Activated T-cell treated with anti-CD3 and anti-CD28 coated beads, Interleukin-2, amount 50 U/mL, for 4 hours (primary cell): ENCODE measurements around the gene SPRYD3. TPM values are rescaled to one million over a fixed set of nuclear protein-coding genes. Genes with fewer than 3 reads are reported as not detected.

ENCODE experiments used
- ATAC-seq, 2 donors: fragments of 200-7000 bp; cut with Tn5 transposase; one replicate each; pipeline ENCODE4 v1.10.0; 2021
- DNase-seq: peaks from one replicate; pipeline ENCODE4 v3.0.0-alpha.2; 2020
- H3K27me3 Mint-ChIP-seq: one replicate; pipeline ENCODE4 v1.8.0; 2021; ENCODE audit warnings: low read depth, mixed read lengths
- H3K36me3 Mint-ChIP-seq: one replicate; pipeline ENCODE4 v1.8.0; 2022; ENCODE audit warnings: mixed read lengths; ENCODE audit not compliant: insufficient read depth
- H3K4me1 Mint-ChIP-seq: one replicate; pipeline ENCODE4 v1.8.0; 2021; ENCODE audit warnings: low read depth, mixed read lengths
- H3K4me3 Mint-ChIP-seq: one replicate; pipeline ENCODE4 v1.8.0; 2021; ENCODE audit warnings: mild to moderate bottlenecking, moderate library complexity, mixed read lengths
- H3K9me3 Mint-ChIP-seq: one replicate; pipeline ENCODE4 v1.8.0; 2021; ENCODE audit warnings: mixed read lengths
- total RNA-seq, 3 donors: library from RNA; stranded (reverse); gene quantifications; one replicate each; pipeline ENCODE4 v1.2.1, GENCODE V29; 2021

SPRYD3 gene
- total RNA-seq, 3 donors from 2014 or later: 48.3 to 57.8 (median 50.7) TPM

DNA sequence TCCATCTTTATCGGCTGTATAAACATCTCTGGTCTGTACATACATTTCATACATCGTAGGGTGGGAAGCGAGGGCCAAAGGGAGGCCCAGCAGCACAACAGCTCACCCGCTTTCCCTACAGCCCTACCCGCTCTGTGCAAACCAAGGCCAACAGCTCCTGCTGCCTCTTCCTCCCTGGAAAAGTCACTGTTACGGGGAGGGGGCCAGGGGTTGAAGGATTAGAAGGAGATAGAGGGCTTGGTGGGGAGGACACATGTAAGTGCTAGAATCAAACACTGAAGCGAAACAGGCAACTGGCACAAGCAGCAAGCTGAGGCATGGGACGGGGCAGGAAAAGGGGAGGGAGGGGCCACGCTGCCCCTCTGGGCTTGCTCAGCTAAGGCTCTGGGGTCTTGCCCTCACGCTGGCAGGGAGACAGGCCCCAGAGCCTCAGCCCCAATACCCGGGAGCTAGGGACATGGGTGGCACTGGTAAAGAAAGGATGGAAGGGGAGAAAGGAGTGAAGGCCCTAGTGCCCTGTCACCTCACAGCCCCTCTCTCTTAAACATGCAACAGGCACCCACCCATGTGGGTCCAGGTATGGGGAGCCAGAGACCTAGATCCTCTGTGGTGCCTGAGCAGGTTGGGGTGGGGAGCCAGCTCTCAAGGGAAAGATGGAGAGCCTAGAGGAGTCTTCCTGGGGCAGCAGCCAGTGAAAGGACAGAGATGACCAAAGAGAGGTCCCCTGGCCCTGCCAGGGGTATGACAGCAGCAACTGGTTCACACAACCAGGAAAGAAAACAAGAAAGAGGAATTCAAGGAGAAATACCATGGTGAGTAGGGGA, 14.4 kb downstream of the SPRYD3 start:
- ATAC-seq: no peak
- Mint-ChIP-seq H3K4me3 (no peak overlapping the region), H3K9me3 (no peaks in the 10 kb centered on the region), H3K27me3 (no peaks in the 10 kb centered on the region), H3K36me3 (peaks cover 13% of the 10 kb centered on the region), H3K4me1 (peaks cover 5% of the 10 kb centered on the region)
- DNase-seq: no peak

DNA sequence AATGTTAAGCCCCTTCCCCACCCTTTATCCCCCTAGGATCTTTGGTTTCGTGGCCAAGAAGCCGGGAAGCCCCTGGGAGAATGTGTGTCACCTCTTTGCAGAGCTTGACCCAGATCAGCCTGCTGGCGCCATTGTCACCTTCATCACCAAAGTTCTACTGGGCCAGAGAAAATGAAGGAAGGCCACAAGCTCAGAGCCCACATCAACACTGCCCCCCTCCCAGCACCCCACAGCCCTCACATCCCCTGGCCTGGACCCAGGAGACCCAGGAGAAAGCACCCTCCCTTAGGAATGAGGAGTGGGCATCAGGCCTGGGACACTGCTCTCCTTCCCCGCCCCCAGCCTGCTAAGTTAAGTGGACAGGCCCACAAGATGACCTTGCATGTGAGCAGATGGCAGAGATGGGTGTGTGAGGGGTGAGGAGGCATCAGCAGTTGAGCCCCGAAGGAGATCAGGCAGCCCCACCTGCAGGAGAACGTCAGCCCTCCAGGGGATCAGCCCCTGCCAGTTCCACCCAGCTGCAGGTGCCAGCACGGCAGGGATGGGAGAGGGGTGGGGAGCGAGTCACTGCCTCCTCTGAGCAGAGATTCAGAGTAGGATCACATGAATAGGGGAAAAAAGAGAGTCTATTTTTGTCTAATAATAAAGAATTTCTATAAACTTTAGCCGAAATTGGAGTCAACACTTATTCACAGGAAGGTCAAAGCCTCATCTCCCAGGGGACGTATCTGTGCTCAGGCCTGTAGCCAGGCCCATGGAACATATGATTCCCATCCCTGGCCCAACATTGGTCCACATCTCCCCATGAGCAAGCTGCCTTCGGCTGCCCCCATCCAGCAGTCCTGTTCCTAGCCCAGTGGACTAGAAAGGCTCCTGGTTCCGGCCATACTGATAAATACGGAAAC, 15.2 kb downstream of the SPRYD3 start:
- Mint-ChIP-seq H3K36me3 (peaks cover 13% of the 10 kb centered on the region), H3K9me3 (no peaks in the 10 kb centered on the region), H3K27me3 (no peaks in the 10 kb centered on the region), H3K4me3 (no peak overlapping the region), H3K4me1 (peaks cover 5% of the 10 kb centered on the region)
- no peak for DNase-seq
- ATAC-seq: no peak

DNA sequence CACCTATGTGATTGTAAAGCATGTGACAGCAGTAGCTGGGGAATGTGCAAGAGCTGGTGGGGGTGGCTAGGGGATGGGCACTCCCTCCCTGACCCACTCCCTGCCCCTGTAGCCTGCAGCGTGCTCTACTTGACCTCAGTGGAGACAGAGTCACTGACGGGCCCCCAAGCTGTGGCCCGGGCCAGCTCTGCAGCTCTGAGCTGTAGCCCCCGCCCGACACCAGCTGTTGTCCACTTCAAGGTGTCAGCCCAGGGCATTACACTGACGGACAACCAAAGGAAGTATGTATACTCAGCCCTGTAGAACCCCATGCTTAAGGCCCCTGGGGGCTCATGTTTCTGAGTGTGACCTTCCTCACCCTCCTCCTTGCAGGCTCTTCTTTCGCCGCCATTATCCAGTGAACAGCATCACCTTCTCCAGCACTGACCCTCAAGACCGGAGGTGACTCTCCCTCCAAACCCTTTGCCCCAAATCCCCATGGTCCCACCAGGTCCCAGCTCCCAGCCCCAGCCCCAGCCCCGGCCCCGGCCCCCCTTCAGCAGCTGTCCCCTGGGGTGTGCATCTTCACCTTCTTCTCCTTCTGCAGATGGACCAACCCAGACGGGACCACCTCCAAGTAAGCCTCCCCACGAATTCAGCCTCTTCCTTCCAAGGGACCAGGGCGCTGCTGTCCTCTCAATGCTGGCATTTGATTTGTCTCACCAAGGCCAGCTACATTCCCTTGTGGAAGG, 16.0 kb downstream of the SPRYD3 start:
- Mint-ChIP-seq H3K4me3 (no peak overlapping the region), H3K4me1 (peaks cover 5% of the 10 kb centered on the region), H3K36me3 (peaks cover 11% of the 10 kb centered on the region), H3K27me3 (no peaks in the 10 kb centered on the region), H3K9me3 (no peaks in the 10 kb centered on the region)
- ATAC-seq (no peak), DNase-seq (no peak)

DNA sequence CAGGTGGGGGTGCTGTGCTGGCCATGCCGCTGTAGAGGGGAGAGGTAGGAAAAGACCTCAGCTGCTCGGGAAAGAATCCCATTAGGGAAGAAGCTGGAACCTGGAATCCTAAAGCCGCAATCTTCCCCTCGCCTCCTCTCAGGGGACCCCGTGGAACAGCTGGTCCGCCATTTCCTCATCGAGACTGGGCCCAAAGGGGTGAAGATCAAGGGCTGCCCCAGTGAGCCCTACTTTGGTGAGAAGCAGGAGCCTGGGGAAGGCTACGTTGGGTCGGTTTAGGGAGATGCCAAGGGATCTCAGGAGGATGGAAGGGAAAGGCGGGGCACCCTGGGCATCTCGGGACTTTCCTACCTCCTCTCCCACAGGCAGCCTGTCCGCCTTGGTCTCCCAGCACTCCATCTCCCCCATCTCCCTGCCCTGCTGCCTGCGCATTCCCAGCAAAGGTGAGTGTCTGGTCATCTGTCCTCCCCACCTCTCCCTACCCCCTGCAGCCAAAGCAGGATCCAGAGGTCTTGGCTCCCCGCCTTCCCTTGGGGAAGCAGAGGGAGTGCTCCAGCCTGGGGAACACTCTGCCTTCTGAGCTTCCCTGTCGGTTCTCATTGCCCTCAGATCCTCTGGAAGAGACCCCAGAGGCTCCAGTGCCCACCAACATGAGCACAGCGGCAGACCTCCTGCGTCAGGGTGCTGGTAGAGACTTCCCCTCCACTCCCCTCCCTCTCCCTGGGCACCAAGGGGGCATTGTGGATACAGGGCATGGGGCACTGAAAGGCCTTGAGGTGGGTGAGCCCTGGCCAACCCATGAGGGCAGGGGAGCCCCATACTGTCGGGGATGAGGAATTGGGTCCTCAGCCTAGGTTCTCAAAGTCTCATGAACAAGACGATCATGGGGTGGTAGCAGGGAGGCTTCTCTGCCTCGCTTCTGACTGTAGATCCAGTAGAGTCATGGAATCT, 16.9 kb downstream of the SPRYD3 start:
- H3K4me1 Mint-ChIP-seq: peaks cover 5% of the 10 kb centered on the region
- no peak overlapping the region for H3K4me3 Mint-ChIP-seq
- ATAC-seq: no peak
- no peaks in the 10 kb centered on the region for H3K9me3 Mint-ChIP-seq
- H3K36me3 Mint-ChIP-seq: peaks cover 10% of the 10 kb centered on the region
- DNase-seq: no peak
- H3K27me3 Mint-ChIP-seq: no peaks in the 10 kb centered on the region

DNA sequence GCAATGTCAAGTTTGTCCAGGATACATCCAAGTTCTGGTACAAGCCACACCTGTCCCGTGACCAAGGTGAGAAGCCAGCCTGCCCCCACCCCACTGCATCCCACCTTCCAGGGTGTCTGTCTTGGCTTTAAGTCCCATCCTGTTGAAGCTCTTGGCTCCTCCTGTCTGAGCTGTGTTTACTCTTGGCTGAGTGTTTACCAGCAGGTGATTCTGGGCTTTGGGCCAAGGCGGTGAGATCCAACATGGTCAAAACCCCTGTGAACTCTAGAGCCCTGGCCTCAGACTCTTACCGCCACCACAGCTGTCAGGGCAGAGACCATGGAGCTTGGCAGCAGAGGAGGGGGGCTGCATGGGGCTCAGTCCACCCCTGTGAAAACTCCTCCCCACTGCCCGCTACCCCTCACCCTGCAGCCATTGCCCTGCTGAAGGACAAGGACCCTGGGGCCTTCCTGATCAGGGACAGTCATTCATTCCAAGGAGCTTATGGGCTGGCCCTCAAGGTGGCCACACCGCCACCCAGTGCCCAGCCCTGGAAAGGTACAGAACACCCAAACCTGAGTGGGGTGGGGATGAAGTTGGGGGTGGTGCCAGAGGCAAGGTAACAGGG, 17.7 kb downstream of the SPRYD3 start:
- Mint-ChIP-seq H3K27me3 (no peaks in the 10 kb centered on the region), H3K4me1 (peaks cover 5% of the 10 kb centered on the region), H3K4me3 (no peak overlapping the region), H3K9me3 (no peaks in the 10 kb centered on the region), H3K36me3 (peaks cover 10% of the 10 kb centered on the region)
- no peak for DNase-seq
- no peak for ATAC-seq

DNA sequence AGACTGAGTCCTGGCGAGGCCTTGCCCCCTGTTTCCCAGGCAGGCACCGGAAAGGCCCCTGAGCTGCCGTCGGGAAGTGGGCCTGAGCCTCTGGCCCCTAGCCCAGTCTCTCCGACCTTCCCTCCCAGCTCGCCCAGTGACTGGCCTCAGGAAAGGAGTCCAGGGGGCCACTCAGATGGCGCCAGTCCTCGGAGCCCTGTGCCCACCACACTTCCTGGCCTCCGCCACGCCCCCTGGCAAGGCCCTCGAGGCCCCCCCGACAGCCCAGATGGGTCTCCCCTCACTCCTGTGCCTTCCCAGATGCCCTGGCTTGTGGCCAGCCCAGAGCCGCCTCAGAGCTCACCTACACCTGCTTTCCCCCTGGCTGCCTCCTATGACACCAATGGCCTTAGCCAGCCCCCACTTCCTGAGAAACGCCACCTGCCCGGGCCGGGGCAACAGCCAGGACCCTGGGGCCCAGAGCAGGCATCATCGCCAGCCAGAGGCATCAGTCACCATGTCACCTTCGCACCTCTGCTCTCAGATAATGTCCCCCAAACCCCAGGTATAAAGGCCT, 18.4 kb downstream of the SPRYD3 start:
- H3K36me3 Mint-ChIP-seq: peaks cover 7% of the 10 kb centered on the region
- ATAC-seq: no peak
- peaks cover under 1% of the 10 kb centered on the region for H3K4me1 Mint-ChIP-seq
- no peak for DNase-seq
- H3K9me3 Mint-ChIP-seq: no peaks in the 10 kb centered on the region
- no peak overlapping the region for H3K4me3 Mint-ChIP-seq
- no peaks in the 10 kb centered on the region for H3K27me3 Mint-ChIP-seq

DNA sequence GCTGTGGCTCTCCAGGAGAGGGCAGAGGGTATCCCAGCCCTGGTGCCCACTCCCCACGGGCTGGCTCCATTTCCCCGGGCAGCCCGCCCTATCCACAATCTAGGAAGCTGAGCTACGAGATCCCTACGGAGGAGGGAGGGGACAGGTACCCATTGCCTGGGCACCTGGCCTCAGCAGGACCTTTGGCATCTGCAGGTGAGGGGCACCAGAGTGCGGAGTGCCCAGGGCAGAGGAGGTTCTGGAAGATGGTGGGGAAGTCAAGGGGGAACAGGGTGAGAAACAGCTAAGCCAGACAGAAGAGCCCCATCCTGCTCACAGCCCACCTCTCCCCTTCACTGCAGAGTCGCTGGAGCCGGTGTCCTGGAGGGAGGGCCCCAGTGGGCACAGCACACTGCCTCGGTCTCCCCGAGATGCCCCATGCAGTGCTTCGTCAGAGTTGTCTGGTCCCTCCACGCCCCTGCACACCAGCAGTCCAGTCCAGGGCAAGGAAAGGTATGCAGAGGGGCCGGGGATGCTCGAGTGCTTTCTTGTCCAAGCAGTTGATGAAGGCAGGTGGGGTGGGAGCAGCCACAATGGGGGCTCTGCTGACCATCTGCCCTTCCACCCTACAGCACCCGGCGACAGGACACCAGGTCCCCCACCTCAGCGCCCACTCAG, 19.0 kb downstream of the SPRYD3 start:
- ATAC-seq (no peak), DNase-seq (no peak)
- no peaks in the 10 kb centered on the region for H3K9me3 Mint-ChIP-seq
- no peaks in the 10 kb centered on the region for H3K4me1 Mint-ChIP-seq
- H3K36me3 Mint-ChIP-seq: peaks cover 6% of the 10 kb centered on the region
- no peak overlapping the region for H3K4me3 Mint-ChIP-seq
- H3K27me3 Mint-ChIP-seq: no peaks in the 10 kb centered on the region

DNA sequence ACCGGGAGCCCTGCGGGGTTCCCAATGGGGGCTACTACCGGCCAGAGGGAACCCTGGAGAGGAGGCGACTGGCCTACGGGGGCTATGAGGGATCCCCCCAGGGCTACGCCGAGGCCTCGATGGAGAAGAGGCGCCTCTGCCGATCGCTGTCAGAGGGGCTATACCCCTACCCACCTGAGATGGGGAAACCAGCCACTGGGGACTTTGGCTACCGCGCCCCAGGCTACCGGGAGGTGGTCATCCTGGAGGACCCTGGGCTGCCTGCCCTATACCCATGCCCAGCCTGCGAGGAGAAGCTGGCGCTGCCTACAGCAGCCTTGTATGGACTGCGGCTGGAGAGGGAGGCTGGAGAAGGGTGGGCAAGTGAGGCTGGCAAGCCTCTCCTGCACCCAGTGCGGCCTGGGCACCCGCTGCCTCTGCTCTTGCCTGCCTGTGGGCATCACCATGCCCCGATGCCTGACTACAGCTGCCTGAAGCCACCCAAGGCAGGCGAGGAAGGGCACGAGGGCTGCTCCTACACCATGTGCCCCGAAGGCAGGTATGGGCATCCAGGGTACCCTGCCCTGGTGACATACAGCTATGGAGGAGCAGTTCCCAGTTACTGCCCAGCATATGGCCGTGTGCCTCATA, 19.6 kb downstream of the SPRYD3 start:
- H3K36me3 Mint-ChIP-seq: peaks cover 2% of the 10 kb centered on the region
- DNase-seq: no peak
- H3K4me1 Mint-ChIP-seq: no peaks in the 10 kb centered on the region
- ATAC-seq: no peak
- H3K9me3 Mint-ChIP-seq: no peaks in the 10 kb centered on the region
- H3K27me3 Mint-ChIP-seq: no peaks in the 10 kb centered on the region
- H3K4me3 Mint-ChIP-seq: no peak overlapping the region

DNA sequence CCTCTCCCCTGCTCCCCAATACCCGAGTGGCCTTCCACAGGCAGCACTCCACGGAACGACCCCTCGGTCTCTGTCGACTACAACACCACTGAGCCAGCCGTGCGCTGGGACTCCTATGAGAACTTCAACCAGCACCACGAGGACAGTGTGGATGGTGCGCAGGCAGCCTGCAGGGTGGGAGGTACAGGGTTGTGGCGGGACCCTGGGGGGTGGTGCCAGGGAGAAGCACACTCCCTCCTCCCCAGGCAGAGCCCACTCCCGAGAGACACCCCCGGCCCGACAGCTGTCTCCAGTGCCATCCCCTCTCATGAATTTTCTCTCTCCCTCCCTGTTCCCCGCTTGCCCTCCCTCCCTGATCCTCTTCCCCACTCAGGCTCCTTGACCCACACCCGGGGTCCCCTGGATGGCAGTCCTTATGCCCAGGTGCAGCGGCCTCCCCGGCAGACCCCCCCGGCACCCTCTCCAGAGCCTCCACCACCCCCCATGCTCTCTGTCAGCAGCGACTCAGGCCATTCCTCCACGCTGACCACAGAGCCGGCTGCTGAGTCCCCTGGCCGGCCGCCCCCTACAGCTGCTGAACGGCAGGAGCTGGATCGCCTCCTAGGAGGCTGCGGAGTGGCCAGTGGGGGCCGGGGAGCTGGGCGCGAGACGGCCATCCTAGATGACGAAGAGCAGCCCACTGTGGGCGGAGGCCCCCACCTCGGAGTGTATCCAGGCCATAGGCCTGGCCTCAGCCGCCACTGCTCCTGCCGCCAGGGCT, 20.3 kb downstream of the SPRYD3 start:
- H3K4me3 Mint-ChIP-seq: no peak overlapping the region
- H3K9me3 Mint-ChIP-seq: no peaks in the 10 kb centered on the region
- no peaks in the 10 kb centered on the region for H3K27me3 Mint-ChIP-seq
- H3K36me3 Mint-ChIP-seq: no peaks in the 10 kb centered on the region
- ATAC-seq (no peak), DNase-seq (no peak)
- H3K4me1 Mint-ChIP-seq: peaks cover 5% of the 10 kb centered on the region

DNA sequence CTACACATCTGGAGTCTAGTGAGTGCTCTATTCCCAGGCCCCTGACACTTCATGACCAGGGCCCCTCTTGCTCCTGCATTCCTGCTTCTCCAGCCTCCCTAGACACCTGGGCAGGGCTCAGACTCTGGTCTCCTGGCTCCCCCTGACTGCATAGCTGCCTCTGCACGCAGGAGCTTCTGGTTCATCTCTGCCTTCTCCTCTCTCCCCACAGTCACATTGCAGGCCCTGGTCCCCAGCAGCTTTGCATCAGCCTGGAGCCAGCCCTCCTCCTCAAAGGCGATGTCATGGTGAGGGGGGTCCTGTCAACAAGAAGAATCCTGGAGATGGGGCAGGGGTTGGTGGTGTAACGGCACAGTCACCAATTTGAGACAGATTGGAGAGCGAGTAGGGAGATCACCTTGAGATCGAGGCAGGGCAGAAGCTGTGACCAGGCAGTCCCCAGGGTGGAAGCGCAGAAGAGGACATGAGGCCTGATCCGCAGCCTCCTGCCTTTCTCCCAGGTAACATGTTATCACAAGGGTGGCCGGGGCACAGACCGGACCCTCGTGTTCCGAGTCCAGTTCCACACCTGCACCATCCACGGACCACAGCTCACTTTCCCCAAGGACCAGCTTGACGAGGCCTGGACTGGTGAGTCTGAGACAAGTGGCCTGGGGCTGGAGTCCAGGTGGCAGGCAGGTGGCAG, 21.2 kb downstream of the SPRYD3 start:
- no peaks in the 10 kb centered on the region for H3K27me3 Mint-ChIP-seq
- H3K36me3 Mint-ChIP-seq: no peaks in the 10 kb centered on the region
- H3K4me1 Mint-ChIP-seq: peaks cover 10% of the 10 kb centered on the region
- ATAC-seq (no peak), DNase-seq (no peak)
- no peak overlapping the region for H3K4me3 Mint-ChIP-seq
- no peaks in the 10 kb centered on the region for H3K9me3 Mint-ChIP-seq

DNA sequence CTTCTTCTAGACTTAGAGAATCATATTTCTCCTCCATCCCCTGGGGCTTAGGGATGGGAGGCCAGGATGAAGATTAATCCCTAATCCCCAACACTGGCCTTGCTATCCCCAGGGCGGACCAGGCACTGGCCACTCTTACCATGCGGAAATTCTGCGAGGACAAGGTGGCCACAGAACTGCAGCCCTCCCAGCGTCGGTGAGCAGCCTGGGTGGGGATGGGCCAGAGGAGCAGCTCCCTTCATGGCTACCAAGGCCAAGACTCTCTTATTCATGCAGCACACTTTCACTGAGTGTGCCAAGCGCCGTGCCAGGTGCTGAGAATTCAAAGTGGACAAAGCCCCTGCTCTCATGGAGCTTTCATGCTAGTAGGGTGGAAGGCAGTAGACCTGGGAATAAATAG, 22.3 kb downstream of the SPRYD3 start:
- H3K4me3 Mint-ChIP-seq: no peak overlapping the region
- H3K9me3 Mint-ChIP-seq: no peaks in the 10 kb centered on the region
- no peaks in the 10 kb centered on the region for H3K36me3 Mint-ChIP-seq
- ATAC-seq: no peak
- no peak for DNase-seq
- H3K4me1 Mint-ChIP-seq: peaks cover 10% of the 10 kb centered on the region
- no peaks in the 10 kb centered on the region for H3K27me3 Mint-ChIP-seq
